ELR (cell line): ENCODE results near the gene ZNF648.
"Not testable (repeated sequence)": the region's sequence is repeated elsewhere in the genome, so short reads cannot be mapped to it uniquely, and the experiment has no call there.

Source experiments
- DNase-seq: peaks from one replicate; pipeline ENCODE4 v3.0.0-alpha.2; 2015; ENCODE audit warnings: low read depth

The ZNF648 gene

DNA sequence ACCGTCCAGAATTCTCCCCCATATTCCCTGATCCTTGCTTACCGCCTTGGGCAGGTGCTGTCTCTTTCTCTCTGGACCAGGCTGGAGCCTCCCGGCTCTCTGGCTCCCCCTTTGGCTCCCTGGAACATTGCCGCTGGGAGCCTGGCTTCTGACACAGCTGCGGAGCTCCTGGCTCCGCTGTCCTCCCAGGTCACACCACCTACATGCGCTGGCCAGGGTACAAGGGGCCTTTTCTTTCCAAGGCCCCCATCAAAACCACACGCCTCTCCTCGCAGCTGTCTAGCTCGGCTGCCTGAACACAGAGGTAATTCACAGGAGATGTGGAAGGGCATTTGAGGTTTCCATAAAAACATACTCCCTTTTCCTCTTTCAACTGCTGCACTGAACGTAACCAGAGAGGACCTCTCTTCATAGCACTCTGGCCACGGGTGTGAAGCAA, 7.5 kb upstream of the ZNF648 start:
- DNase-seq = peak; percentile 39

GRCh38 chr1:182066934-182067333, 5.4 kb upstream of the ZNF648 start:
- no peak for DNase-seq

DNA sequence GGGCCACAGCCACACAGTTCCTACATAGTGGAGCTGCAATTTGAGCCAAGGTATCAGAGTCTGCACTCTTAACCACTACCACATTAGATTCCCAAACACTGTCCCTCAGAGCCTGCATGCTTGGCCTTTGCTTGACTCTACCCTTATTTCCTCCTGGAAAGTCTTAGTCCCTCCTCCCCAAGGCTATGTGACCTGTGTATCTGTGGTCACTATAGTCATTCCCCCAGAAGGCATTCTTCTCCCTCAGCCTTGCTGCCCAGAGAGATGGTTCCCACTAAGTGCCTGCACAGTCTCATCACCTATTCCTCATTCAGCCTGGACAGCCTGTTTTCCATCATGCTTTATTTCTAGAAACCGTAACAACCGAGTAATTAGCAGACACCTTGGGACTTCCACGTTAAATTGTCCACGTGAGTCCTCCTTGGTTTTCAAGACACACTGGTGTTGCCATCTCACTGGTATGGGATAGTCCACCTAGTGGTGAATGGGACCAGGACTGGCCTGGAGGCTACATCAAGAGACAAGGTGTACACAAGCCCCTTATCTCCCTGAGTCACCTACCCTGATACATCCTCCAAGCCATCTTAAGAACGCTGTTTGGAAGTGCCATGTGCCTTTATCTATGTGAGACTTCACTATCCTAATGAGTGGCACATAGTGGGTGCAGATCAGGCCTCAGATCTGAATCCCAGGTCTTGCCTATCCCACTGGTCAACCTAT, 3.8 kb upstream of the ZNF648 start:
- DNase-seq = no peak

DNA sequence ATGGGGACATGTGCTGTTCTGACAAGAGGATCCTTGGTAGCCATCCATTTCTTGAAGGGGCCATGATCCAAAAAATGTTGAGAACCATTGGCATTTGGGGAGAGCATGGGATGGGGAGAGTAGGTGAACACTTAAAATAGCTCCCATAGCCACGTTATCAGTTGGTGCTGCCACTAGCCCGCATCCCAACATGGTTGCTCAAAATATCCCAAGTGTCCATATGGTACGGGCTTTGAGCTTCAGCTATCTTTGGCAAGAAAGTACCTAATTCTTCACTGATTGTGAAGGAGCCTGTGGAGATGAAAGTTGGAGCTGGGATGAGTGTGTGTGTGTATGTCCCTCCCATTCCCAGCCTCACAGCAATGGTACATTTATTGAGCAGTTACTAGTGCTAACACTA, 3.1 kb upstream of the ZNF648 start:
- no peak for DNase-seq

DNA sequence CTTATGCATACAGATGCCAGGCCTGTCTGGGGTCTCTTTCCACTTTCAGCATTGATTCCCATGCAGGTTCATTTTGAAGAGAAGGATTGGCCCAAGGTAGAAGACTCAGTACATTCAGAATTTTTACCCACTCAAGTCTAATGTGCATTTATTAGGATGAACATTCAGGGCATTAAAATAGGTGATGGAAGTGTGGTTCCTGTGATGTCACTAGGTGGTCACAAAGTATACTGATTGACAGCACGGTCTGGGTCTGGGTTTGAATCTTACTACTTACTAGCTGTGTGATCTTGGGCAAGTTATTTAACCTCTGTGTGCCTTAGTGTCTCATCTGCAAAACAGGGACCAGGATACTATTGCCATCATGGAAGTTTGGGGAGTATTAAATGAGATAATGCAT, 711 bp upstream of the ZNF648 start:
- no peak for DNase-seq

DNA sequence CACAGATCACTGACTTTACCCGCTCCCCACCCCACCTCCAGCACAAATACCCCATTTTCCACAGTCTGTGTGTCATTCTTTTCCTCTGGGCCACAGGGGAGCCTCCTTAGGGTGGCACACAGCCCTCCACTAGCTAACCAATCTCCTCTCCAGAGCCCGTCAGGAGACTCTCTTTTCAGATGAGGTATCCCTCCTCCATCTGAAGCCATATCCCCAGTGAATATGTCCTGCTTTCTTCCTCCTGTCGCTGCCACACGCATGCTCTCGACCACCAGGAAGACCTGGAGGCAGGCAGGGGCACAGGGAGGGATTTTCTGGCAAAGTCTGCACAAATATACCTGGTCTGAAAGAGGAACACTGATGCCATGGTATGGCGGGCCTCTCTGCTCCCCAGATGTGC, 635 bp downstream of the ZNF648 start:
- no peak for DNase-seq

DNA sequence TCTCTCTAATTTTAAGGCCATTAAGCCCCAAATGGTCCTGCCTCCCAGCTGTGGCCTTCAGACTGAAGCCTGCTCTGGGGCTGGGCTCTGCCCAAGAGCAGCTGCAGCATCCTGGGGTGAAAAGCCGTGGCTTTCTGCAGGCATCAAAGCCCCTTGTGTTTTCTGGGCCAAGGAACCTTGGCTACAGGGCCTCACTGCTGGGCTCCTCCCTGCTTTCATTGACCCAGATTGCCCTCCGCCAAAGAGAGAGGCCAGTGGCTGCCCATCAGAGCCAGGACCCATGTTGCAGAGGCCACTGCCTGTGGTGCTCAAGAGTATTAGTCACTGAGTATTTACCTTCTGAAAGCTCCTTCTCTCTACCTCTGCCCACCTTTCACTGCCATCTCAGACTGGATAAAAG, 1.6 kb downstream of the ZNF648 start:
- DNase-seq = no peak

- no peak for DNase-seq
Measured at GRCh38 chr1:182056601-182057366, 4.7 kb downstream of the ZNF648 start.

- peak; percentile 36 for DNase-seq
Measured at GRCh38 chr1:182054698-182055326, 6.7 kb downstream of the ZNF648 start.

- DNase-seq = no peak
Measured at GRCh38 chr1:182052355-182052754, 9.2 kb downstream of the ZNF648 start.

GRCh38 chr1:182051938-182052337, 9.6 kb downstream of the ZNF648 start:
- no peak for DNase-seq

DNA sequence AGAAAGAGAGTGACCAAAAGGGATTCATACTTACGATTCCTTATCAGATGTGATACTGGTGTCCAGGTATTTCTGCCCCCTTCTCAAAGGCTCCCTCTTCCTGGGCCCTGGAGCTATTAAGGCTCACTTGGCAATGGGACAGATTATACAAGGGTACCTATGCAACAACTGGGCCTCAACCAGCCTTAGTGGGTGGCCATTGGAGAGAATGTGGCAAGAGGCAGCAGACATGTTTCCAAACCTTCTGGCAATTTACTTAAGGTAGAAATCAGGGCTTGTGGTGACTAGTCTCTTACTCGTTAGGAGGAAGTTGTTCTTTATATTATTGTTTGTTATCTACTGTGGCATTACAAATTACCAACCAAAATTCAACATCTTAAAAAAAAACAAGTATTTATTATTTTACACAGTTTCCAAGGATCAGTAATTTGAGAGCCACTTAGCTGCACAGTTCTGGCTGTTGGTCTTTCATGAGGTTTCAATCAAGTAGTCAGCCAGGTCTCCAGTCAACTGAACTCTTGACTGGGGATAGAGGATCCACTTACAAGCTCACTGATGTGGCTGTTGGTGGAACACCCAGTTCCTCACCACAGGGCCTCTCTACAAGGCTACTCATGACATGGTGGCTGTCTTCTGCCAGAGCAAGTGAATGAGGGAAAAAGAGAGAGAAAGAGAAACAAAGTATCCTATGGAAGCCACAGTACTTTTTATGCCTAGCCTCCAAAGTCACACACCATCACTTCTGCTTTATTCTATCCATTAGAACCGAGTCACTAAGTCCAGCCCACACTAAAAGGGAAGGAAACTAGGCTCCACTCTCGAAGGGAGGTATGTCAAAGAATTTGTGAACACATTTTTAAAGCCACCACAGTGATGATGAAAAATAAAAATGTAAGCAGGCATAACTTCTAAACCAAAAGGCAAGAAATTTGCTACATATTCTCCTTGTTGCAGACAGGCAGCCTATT, 10.7 kb downstream of the ZNF648 start:
- DNase-seq = no peak

DNA sequence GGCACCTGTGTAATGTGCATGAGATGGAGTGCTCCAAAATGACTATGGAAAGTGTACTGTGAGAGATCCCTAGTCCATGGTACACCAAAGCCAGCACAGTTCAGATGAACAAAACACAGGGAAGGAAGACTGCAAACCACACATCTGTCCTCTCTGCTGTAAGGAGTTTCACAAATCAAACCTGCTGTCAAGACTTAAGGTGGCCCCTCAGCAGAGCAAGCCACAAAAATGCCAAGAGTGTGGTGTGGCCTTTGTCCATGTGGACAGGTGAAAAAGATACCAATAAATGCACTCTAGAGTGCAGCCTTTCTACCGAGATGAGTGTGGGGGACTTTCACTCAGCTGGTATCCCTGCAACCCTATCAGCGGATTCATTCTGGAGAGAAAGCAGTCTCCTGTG, 12.9 kb downstream of the ZNF648 start:
- no peak for DNase-seq

GRCh38 chr1:182046763-182047162, 14.7 kb downstream of the ZNF648 start:
- DNase-seq = no peak

DNA sequence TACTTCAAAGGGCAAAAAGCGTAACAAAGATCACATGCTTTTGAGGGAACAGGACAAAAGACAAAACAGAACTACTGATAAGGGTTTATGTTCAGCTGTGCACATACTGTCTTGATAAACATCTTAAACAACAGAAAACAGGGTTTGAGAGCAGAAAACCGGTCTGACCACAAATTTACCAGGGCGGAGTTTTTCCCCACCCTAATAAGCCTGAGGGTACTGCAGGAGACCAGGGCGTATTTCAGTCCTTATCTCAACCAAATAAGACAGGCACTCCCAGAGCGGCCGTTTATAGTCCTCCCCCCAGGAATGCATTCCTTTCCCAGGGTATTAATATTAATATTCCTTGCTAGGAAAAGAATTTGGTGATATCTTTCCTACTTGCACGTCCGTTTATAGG, 16.0 kb downstream of the ZNF648 start:
- DNase-seq = not testable (repeated sequence)

DNA sequence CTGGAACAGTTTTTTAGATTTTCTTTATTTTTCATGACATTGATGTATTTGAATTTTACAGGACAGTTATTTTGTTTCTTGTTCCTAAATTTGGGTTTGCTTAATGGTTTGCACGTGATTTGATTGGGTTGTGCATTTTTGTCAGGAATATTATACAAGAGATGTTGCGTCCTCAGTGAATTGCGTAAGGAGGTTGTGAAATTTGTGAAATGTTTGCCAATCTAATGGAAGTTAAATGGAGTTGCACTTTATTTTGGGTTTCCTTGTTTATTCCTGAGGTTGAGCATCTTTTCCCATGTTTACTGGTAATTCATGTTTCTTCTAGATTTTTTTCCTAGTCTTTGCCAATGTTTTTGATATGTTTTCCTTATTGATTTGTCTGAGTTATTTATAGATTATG, 19.9 kb downstream of the ZNF648 start:
- no peak for DNase-seq

DNA sequence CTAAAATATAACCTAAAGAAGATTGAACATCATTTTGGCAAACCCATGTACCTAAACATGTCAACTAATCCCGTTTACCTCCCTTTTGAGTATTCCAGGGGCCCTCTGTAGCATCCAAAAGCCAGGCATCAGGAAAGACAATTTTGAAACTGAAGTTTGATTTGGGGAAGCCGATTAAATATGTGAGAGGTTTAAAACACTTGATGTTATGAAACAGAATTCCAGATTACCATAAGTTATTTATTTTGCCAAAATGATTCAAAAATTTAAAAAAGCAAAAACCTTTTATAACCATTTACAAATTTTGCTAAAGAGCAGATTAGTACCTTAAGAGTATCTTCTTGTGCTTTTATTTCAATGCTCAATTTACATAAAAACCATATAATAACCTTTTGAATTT, 23.3 kb downstream of the ZNF648 start:
- no peak for DNase-seq

DNA sequence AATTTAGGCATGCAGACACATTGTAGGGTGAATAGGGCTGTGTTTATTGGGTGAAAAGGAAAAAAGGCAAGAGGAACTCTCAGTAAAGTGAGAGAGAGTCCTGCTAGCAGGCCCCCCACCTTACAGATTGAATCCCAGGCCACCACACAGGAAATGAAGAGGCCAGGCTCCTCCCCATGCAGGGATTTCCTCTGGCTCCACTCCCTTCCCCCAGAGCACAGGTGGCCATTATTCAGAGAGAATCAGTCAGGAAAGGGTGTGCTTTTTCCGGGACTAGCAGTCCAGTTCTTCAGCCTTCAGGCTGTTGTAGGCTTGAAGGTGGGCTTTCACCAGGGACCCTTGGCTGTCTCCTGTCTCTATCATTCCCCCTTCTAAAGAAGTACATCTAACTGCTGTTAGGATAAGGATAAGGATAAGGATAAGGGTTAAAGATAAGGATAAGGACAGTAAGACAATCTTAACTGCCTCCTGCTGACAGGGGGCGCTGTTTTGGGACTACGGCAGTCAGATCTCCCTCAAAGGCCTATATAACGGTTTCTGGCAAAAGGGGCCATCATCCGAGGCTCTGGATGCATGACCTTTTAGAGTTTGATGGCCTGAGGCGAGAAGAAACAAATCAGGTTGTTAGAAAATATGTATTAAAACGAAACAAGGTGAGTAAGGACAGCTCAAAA, 26.3 kb downstream of the ZNF648 start:
- DNase-seq = no peak

- DNase-seq = no peak
Measured at GRCh38 chr1:182032251-182032650, 29.3 kb downstream of the ZNF648 start.

- peak; percentile 68 for DNase-seq
Measured at GRCh38 chr1:182029379-182030331, 31.9 kb downstream of the ZNF648 start.
